Right lung (tissue), 10 donors: Measurements from ENCODE around the gene CAPN1. TPM values are rescaled to one million over a fixed set of nuclear protein-coding genes. Genes with fewer than 3 reads are reported as not detected.
"Not testable (repeated sequence)": the region's sequence is repeated elsewhere in the genome, so short reads cannot be mapped to it uniquely, and the experiment has no call there.

Experiments used
- DNase-seq, 2 donors: peaks; one replicate each; pipeline ENCODE4 v3.0.0-alpha.2; 2013
- long read RNA-seq, 8 donors: transcript quantifications; one replicate each; lab custom pipeline, GENCODE V29; 2026
- polyA plus RNA-seq, 5 donors: library from polyadenylated mRNA; unstranded; fragments of 120-200 nt; gene quantifications; one replicate each; pipeline versions ENCODE4 v1.2.1 to v1.2.3, GENCODE V29; 2013; ENCODE audit warnings: inconsistent platforms in 1 of 5, low replicate concordance in 1 of 5; ENCODE audit not compliant: insufficient read length in 5 of 5, insufficient read depth in 1 of 5

Gene CAPN1
- polyA plus RNA-seq, result 100 to 1,000 TPM in 1 of 5 donors, 10 to 100 TPM in 4; 60.7 to 100 (median 86.2) TPM
- long read RNA-seq, donor 1, partial matches to known transcripts, result 29 of 51 reads
- long read RNA-seq, donor 1, other reads (novel, unspliced or antisense), result 22 of 51 reads
- long read RNA-seq, donor 2, partial matches to known transcripts, result 0 of 17 reads
- long read RNA-seq, donor 2, other reads (novel, unspliced or antisense), result 17 of 17 reads
- long read RNA-seq, donor 3, partial matches to known transcripts, result 38 of 46 reads
- long read RNA-seq, donor 3, other reads (novel, unspliced or antisense), result 6 of 46 reads
- long read RNA-seq, donor 4, partial matches to known transcripts, result 17 of 25 reads
- long read RNA-seq, donor 4, other reads (novel, unspliced or antisense), result 5 of 25 reads
- long read RNA-seq, donor 5, partial matches to known transcripts, result 44 of 44 reads
- long read RNA-seq, donor 5, other reads (novel, unspliced or antisense), result 0 of 44 reads
- long read RNA-seq, donor 6, partial matches to known transcripts, result 10 of 23 reads
- long read RNA-seq, donor 6, other reads (novel, unspliced or antisense), result 13 of 23 reads
- long read RNA-seq, donor 7, partial matches to known transcripts, result 10 of 25 reads
- long read RNA-seq, donor 7, other reads (novel, unspliced or antisense), result 14 of 25 reads
- long read RNA-seq, donor 8, result 0 reads

DNA sequence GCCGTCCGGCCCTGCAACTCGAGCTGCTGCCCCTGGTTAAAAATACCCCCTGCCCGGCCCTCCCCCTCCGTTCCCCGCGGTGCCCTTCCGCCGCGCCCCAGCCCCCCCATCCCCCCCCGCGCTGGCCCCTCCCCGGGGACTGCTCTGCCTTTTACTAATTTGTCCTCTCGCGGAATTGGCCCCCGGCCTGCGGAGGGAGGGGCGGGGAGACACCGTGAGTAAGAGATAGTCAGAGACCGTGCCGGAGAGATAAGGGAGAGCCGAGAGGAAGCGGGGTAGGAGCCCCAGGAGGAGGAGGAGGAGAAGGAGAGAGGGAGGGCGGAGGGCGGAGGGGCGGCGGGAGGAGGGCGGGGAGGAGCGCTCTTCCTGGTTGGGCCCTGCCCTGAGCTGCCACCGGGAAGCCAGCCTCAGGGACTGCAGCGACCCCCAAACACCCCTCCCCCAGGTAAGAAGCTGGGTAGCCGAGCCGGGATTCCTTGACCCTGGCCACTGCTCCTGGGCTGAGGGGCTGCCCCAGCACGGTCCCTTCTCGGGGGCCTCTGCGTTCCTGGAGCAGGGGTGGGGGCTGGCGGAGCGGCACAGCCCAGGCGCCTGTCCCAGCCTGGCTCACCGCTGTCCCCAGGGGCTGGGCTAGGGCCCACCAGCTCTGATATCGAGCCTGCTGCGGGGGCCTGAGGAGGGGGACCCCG, at the start of gene CAPN1:
CAPN1 (plus strand) TSS at position 360 of the 689 bp plus-strand sequence. CDS start 774 bp downstream, outside the sequence.
- peak; percentile 58 to 66 for DNase-seq

DNA sequence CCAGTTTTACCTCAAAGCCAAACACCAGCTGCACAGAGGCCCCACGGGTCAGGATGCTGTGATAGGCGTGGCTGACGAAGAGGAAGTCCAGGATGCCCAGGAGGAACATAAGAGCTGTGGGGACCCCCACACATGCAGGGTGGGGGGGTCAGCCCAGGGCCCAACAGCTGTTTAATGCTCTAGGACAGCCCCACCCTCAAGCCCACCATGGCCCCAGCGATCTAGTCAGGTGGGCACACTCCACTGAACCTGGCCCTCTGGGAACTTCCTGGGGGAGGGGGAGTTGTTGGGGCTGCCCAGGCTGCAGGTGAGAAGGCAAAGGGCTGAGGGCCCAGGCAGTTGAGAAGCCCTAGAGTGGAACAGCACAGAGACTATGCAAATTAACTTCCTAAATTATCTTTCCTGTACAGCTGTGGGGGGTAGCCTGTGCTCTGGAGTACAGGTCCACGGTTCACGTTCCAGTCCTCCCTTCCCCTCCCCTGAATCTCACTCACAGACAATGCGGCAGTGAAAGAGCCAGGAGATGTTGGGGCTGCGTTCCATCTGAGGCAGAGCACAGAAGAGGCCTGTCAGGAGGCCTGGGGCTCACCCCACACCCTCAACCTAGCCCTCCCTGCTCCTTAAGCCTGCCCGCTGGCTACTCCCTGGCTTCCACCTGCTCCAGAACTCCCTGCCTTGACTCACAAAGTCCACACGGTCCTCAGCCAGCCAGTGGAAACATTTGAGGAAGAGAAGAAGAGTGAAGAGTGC, 49.3 kb upstream of the CAPN1 start:
- no peak for DNase-seq

DNA sequence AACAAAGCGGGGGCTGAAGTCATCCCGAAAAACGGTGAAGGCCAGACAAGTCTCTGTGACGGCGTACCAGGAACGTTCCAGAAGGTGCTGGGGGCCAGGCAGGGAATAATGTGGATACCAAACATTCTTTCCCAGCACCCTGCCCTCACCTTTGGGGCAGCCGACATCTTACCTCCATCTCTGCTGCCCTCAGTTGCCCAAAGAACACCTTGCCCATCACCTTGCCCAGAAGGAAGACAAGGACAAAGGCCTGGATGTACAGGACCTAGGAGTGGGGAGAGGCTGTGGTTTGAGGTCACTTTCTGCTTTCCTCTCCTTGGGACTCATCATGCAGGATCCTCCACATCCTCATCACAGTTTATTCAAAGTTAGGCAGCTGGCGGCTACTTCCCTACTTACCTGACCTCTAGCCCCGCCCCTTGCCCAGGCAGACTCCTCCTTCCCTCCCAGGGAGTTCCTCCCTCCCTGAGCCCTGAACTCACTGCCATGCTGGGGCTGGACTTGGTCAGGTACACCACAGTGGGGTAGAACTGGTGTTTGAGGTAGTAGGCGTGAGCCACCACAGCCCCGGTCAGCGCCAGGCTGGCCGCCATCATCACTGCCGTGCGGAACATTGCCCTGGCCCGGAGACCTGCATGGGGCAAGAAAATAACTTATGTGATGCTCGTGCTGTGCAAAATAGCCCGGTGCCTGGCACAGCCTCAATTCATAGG, 48.6 kb upstream of the CAPN1 start:
- DNase-seq, result no peak

DNA sequence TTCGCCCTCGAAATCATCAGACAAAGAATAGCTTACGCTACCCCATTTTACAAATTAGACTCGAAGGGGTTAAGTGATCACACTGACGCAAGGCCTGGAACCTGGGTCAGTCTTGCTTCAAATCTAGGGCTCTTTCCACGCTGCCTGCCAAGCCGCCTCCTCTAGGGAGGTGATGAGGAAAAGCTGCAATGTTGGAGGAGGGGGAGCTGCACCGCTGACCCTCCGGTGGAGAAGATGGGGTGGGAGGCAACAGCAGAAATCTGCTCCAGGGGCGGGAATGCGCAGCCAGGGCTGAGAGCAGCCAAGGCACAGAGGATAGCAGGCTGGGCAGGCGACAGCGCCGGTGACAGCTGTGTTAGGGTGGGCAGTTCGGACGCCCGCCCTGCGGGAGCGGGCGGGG, 48.0 kb upstream of the CAPN1 start:
- no peak for DNase-seq

DNA sequence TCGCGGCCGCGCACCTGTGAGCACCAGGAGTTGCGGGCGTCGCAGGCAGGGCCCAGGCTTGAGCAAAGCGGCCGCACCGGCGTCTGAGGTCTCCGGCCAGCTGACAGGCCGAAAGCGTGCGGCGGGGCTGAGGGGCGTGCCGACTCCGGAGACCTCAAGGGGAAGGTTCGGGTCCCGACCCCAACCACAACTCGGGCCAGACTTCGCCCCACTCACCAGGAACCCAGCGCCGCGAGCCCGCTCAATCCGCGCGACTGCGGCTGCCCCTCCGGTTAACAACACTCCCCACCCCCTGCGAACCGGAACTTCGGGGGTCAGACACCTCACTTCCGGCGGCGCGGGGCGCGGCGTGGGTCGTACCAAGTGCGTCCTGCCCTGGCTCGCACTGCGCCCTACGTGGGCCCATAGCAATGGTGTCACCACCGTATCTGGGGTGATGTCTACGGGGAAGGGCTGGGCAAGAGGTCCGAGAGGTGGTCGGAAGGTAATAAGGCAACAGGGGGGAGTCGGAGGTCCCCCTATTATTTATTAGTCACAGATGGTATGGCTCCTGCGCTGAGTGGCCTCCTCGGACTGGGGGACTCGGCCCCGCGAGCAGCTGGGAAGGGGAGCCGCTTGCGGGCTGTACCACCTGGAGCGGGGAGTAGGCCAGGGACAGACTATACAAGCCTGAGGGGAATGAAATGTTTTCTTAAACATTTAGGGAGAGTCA, 47.3 kb upstream of the CAPN1 start, which contains the start of gene SYVN1:
SYVN1 (minus strand) TSS at position 280 of the 712 bp plus-strand sequence. CDS start 918 bp downstream, outside the sequence.
- peak; percentile 94 to 96 for DNase-seq

DNA sequence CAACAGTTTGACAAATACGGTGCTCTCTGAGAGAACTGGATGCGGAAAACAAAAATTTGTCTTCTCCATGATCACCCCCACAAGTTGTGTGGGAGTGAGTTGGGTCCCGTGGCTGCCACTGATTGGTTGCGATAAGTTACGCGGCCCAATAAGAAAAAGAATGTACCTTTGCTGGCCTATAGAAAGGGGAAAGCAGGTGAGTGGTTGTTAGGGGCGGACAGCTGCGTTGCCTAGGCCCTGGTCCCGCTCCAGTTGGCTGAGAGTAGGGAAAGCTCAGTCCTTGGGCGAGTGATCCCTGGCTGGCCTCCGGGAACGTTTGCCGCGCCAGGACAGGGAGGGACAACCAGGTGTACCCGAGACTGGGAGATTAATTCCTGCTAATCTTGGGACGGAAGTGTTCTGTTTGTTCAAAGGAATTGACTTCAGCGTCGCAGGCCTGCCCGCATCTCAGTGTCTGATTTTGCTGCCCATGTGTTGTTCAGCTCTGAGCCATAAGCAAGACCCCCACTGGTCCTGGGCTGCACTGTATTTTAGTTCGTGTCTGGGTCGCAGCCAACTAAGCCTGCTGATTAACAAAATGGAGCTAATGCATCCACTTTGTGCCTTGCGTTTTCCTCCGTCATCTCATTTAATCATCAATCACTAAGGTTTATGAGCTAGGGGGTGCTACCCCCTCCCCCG, 46.6 kb upstream of the CAPN1 start:
- DNase-seq, result peak in 1 of 2 donors; percentile 92

DNA sequence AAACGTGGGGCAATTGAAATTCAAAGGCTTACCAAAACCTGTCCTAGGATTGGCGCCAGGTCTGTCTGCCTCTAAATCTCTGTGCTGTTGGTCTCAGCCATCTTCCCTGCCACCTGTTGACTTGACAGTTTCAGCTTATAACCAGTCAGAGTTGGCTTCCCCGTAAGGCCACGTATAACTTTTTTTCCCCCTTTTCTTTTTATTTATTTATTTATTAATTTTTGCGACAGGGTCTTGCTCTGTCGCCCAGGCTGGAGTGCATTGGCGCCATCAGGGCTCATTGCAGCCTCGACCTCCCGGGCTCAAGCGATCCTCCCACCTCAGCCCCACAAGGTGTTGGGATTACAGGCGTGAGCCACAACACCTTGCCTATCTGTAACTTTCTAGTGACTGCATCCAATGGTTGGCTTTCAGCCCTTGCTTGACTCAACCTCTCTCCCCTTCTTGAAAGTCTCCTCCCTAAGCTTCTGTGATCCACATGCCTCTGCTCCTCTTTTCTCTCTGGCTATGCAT, 46.0 kb upstream of the CAPN1 start:
- no peak for DNase-seq

DNA sequence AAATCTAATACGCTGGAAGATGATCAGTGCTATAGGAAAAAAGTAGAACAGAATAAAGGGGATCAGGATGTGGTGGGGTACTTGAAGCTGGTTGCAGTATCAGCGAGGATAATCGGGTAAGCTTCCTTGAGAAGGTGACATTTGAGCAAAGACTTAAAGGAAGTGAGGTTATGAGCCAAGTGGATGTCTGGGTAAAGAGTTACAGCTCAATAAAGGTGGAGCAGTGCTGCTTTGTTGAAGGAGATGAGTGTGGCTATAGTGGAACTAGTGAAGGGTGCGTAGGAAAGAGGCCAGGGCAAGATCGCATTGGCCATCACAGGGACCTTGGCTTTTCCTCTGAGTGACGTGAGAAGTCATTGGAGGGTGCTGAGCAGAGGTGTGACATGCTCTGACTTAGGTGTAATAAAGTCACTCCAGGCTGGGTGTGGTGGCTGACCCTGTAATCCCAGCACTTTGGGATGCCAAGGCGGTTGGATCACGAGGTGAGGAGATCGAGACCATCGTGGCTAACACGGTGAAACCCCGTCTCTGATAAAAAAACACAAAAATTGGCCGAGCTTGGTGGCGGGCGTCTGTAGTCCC, 45.1 kb upstream of the CAPN1 start:
- DNase-seq, result no peak

DNA sequence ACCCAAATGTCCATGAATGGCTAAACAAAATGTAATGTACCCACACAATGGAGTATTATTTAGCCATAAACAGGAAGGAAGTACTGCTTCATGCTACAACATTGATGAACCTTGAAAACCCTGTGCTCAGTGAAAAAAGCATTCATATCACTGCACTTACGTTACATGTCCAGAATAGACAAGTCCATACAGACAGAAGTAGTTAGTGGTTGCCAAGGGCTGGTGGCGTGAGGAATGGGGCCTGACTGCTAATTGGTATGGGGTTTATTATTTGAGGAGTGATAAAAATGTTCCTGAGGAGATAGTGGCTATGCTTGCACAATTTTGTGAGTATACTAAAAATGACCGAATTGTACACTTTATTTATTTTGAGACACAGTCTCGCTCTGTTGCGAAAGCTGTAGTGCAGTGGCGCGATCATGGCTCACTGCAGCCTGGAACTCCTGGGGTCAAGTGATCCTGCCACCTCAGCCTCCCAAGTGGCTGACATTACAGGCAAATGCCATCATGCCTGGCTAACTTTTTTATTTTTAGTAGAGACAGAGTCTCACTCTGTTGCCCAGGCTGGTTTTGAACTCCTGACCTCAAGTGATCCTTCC, 39.7 kb upstream of the CAPN1 start:
- no peak for DNase-seq

DNA sequence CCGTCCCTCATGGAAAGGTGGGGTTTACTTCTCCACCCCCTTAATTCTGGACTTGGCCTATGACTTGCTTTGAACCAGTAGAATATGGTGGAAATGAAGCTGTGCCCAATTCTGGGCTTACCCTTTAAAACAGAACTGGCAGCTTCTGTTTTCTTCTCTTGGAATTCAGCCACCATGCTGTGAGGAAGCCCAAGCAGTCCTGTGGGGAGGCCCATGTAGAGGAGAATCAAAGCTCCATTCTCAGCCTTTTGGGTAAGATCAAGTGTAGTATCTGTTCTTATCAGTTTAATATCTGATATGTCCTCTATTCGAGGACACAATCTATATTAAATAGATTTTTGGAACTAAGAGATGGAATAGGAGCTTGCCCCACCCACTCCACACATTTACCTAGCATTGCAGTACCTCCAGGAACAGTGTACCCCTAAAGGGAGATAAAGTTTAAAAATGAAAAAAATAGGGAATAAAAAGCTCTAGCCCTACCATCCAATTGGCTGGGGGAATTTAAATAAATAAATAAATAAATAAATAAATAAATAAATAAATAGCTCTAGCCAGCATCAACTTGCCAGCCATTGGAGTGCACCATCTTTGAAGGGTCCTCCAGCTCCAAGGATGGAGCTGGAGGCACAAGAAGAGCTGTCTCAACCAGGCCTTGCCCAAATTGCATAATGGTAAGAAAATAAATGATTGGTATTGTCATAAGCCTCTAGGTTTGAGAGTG, 34.2 kb upstream of the CAPN1 start:
- no peak for DNase-seq

DNA sequence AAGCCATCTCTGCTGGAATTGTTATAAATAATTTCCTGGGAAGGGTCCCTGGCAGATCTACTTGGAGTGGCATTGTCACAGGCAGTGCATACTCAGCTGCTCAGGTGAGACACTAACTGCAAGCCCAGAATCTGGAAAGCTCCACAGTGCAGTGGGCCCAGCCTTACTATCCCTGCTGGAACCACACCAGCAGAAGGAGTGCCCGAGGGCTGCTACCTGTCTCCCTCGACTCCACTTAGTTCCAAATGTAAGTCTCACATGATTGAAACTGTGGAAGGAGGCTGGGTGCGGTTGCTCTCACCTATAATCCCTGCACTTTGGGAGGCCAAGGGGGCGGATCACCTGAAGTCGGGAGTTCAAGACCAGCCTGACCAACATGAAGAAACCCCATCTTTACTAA, 33.1 kb upstream of the CAPN1 start:
- no peak for DNase-seq

DNA sequence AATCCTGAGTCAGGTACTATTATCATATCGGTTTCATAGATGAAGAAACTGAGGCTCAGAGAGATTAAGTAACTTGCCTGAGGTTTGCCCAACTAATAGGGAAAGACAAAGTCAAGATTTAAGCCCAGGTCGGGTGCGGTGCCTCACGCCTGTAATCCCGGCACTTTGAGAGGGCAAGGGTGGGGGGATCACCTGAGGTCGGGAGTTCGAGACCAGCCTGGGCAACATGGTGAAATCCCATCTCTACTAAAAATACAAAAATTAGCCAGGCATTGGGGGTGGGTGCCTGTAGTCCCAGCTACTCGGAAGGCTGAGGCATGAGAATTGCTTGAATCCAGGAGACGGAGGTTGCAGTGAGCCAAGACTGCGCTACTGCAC, 31.6 kb upstream of the CAPN1 start:
- DNase-seq, result not testable (repeated sequence)

DNA sequence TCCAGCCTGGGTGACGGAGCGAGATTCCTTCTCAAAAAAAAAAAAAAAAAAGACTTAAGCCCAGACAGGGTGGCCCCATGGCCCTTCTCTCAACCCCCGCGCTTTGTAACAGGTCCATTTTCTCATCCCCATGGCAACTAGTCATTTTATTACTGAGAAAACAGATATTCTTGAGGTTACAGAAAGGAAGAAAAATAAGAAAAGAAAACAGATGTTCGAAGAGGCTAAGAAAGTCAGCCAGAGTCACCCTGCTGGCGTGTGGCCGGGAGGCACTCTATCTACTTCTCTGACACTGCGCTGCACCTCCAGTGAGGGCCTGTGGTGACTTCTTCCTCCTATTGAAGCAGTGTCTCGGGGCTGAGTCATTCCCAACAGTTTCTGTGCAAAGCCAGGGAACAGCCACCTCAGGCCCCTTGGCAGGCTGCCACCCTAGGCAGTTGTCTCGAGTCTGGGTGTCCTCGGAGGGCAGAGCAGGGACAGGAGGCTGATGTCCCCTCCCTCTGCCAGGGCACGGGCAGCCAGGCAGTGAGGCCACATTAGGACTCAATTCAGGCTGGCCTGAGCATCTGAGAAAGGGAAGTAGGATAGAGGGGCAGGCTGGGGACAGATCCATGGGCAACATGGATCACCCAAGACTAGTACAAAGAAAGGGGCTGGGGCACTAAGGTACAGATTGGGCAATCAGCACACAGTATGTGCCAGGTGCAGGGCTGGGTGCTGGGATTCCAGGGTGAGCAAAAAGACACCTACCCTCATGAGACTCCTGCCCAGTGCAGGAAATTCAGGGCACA, 31.0 kb upstream of the CAPN1 start:
- DNase-seq, result peak; percentile 17 to 24

DNA sequence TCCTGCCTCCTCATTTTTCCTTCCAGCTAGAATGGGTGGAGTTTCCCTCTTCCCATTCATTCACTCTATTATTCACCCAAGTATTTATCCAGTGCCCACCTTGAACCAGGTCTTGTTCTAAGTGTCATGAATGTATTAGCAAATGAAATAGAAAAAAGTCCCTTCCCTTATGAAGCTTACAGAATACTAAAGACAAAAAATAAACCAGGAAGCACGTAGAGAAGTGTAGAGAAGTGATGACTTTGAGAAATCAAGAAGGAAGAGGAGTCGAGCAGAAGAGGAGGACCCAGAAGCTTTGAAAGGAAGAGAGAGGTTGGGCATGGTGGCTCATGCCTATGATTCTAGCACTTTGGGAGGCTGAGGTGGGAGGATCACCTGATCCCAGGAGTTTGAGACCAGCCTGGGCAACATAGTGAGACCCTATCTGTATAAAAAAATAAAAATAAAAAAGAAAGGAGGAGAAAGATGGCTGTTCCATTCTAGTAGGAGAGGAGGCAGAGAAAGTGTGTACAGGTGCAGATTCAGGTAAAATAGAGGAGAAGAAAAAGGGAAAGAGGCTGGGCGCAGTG, 30.3 kb upstream of the CAPN1 start:
- no peak for DNase-seq

DNA sequence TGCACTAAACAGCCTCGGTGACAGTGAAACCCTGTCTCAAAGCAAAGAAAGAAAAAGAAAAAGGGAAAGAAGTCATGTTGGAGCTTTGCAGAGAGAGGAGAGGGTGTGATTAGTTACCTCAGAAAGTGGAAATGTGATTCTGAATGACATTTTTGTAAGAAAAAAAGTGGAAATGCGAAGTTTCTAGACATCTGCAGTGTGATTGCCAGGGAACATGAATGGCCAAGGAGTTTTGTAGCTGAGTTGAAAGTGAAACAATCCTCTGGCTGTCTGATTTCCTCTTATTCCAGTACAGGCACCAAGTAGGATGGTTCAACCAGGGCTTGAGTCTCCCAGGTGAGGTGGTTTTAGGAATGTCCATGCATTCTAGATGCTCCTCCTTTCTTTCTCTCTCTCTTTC, 29.6 kb upstream of the CAPN1 start:
- no peak for DNase-seq

DNA sequence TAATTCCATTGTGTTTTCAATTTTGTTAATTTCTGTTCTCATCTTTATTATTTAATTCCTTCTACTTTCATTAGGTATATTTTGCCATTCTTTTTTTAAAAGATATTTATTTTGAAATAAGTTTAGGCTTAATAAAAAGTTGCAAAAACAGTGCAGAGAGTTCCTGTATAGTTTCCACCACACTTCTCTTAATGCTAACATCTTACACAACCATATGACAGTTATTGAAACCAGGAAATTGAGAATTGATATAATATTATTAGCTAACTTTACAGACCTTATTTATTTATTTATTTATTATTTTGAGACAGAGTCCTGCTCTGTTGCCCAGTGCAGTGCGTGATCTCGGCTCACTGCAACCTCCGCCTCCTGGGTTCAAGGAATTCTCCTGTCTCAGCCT, 25.5 kb upstream of the CAPN1 start:
- no peak for DNase-seq

DNA sequence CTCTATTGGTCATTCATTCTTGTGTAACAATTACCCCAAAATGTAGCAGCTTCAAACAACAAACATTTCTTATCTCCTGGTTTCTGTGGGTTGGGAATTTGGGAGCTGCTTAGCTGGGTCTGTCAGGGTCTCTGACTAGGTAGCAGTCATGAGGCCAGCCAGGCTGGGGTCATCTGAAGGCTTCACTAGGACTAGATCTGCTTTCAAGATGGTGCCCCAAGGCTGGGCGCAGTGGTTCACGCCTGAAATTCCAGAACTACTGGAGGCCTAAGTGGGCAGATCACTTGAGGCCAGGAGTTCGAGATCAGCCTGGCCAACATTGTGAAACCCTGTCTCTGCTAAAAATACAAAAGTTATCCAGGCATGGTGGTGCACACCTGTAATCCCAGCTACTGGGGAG, 24.8 kb upstream of the CAPN1 start:
- no peak for DNase-seq
